SK-N-SH treated with all-trans-retinoic acid at 6 μM for 48 hours (cell line): ENCODE data around the gene PARD3B.

Experiments
- ATAC-seq: fragments of 200-7000 bp; cut with Tn5 transposase; 3 replicates; pipeline ENCODE4 v1.9.1; 2020; ENCODE audit warnings: mild to moderate bottlenecking, moderate library complexity
- ARNTL ChIP-seq: fragments of 450-650 bp; formaldehyde crosslinking; IDR thresholded peaks from 2 replicates; pipeline ENCODE4 v1.5.0; 2020; ENCODE audit warnings: low read depth, mild to moderate bottlenecking, moderate library complexity, borderline replicate concordance
- BACH2 ChIP-seq: fragments of 250-450 bp; sonication (Bioruptor Pico); IDR thresholded peaks from 2 replicates; pipeline ENCODE4 v1.9.0; 2021; ENCODE audit warnings: mild to moderate bottlenecking, borderline replicate concordance
- CSDC2 ChIP-seq: fragments of 250-450 bp; sonication (Bioruptor Pico); IDR thresholded peaks from 2 replicates; pipeline ENCODE4 v1.5.0; 2020; ENCODE audit warnings: mild to moderate bottlenecking, moderate library complexity
- ESRRG ChIP-seq: fragments of 250-450 bp; sonication (Bioruptor Pico); IDR thresholded peaks from 2 replicates; pipeline ENCODE4 v1.6.1; 2021; ENCODE audit warnings: mild to moderate bottlenecking
- GLIS3 ChIP-seq: fragments of 250-450 bp; sonication (Bioruptor Pico); IDR thresholded peaks from 2 replicates; pipeline ENCODE4 v1.5.0; 2020; ENCODE audit warnings: mild to moderate bottlenecking, moderate library complexity
- ISL1 ChIP-seq: fragments of 250-450 bp; sonication (Bioruptor Pico); IDR thresholded peaks from 2 replicates; pipeline ENCODE4 v2.1.2; 2022; ENCODE audit warnings: mild to moderate bottlenecking, moderate library complexity
- OSR1 ChIP-seq: fragments of 250-450 bp; sonication (Bioruptor Pico); IDR thresholded peaks from 2 replicates; pipeline ENCODE4 v1.8.0; 2022; ENCODE audit warnings: moderate library complexity, mild to moderate bottlenecking, inconsistent platforms
- PPARA ChIP-seq: fragments of 250-450 bp; sonication (Bioruptor Pico); IDR thresholded peaks from 2 replicates; pipeline ENCODE4 v1.5.0; 2020; ENCODE audit warnings: mild to moderate bottlenecking, borderline replicate concordance
- RARB ChIP-seq: fragments of 250-450 bp; sonication (Bioruptor Pico); IDR thresholded peaks from 2 replicates; pipeline ENCODE4 v1.8.0; 2021; ENCODE audit warnings: mild to moderate bottlenecking, moderate library complexity
- SNAI2 ChIP-seq: fragments of 250-450 bp; sonication (Bioruptor Pico); IDR thresholded peaks from 2 replicates; pipeline ENCODE4 v1.5.0; 2020; ENCODE audit warnings: mild to moderate bottlenecking, moderate library complexity
- TCF4 ChIP-seq: fragments of 250-450 bp; sonication (Bioruptor Pico); IDR thresholded peaks from 2 replicates; pipeline ENCODE4 v1.8.0; 2021; ENCODE audit warnings: mild to moderate bottlenecking, moderate library complexity, borderline replicate concordance
- TOX ChIP-seq: fragments of 250-450 bp; sonication (Bioruptor Pico); IDR thresholded peaks from 2 replicates; pipeline ENCODE4 v1.8.0; 2021; ENCODE audit warnings: mild to moderate bottlenecking, moderate library complexity, borderline replicate concordance
- ZC3H10 ChIP-seq: fragments of 250-450 bp; sonication (Bioruptor Pico); IDR thresholded peaks from 2 replicates; pipeline ENCODE4 v1.5.1; 2021; ENCODE audit warnings: mild to moderate bottlenecking, moderate library complexity
- ZFP3 ChIP-seq: fragments of 250-450 bp; sonication (Bioruptor Pico); IDR thresholded peaks from 2 replicates; pipeline ENCODE4 v1.5.0; 2020; ENCODE audit warnings: mild to moderate bottlenecking, moderate library complexity
- ZFP30 ChIP-seq: fragments of 450-650 bp; formaldehyde crosslinking; IDR thresholded peaks from 2 replicates; pipeline ENCODE4 v1.5.0; 2022; ENCODE audit warnings: mild to moderate bottlenecking, moderate library complexity
- ZNF565 ChIP-seq: fragments of 450-650 bp; formaldehyde crosslinking; conservative IDR thresholded peaks from 2 replicates; pipeline ENCODE4 v1.5.0; 2020; ENCODE audit warnings: low read depth, mild to moderate bottlenecking, moderate library complexity
- ZNF70 ChIP-seq: fragments of 450-650 bp; formaldehyde crosslinking; IDR thresholded peaks from 2 replicates; pipeline ENCODE4 v1.5.0; 2020; ENCODE audit warnings: mild to moderate bottlenecking, moderate library complexity
- ZNF8 ChIP-seq: fragments of 450-650 bp; formaldehyde crosslinking; IDR thresholded peaks from 2 replicates; pipeline ENCODE4 v1.5.0; 2020; ENCODE audit warnings: mild to moderate bottlenecking, moderate library complexity
- TF ChIP-seq, protein P1 (sequence below): fragments of 250-450 bp; sonication (Bioruptor Pico); IDR thresholded peaks from 2 replicates; pipeline ENCODE4 v1.5.0; 2020; ENCODE audit warnings: mild to moderate bottlenecking, moderate library complexity
- TF ChIP-seq, protein P2 (sequence below): fragments of 250-450 bp; sonication (Bioruptor Pico); IDR thresholded peaks from 2 replicates; pipeline ENCODE4 v1.8.0; 2020; ENCODE audit warnings: mild to moderate bottlenecking, moderate library complexity, borderline replicate concordance
- TF ChIP-seq, protein P3 (sequence below): fragments of 250-450 bp; sonication (Bioruptor Pico); IDR thresholded peaks from 2 replicates; pipeline ENCODE4 v1.8.0; 2021; ENCODE audit warnings: low read depth, mild to moderate bottlenecking, moderate library complexity, borderline replicate concordance
- TF ChIP-seq, protein P4 (sequence below): fragments of 250-450 bp; sonication (Bioruptor Pico); IDR thresholded peaks from 2 replicates; pipeline ENCODE4 v1.5.1; 2020; ENCODE audit warnings: low read depth, mild to moderate bottlenecking, moderate library complexity
- TF ChIP-seq, protein P5 (sequence below): fragments of 250-450 bp; sonication (Bioruptor Pico); IDR thresholded peaks from 2 replicates; pipeline ENCODE4 v1.5.1; 2021; ENCODE audit warnings: mild to moderate bottlenecking, moderate library complexity

The PARD3B gene

DNA sequence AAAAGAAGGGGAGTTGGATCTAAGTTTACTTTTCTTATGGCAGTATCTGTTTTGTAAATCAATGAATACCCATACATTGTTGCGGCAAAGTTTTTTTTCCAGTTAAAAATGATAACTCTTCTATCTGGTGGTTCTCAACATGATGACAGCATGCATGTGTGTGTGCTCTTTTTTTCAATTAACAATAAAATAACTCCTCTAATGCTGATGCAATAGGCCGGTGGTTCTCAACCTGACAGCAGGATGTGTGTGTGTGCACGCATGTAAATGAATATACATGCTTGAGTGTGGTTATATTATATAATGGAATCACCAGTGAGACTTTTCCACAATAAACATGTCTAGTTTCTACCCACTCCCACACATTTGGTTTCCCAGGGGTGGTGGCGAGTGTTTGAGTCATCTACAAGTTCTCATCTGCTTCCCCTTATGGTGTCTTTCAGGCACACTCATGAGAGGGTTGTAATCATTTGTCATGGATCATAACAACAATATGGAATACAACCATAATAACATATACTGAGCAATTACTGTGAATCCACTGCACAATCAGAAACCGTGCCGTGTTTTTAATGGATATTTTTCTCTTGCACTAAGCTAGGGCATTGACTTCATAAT is 31.2 kb downstream of the PARD3B start:
- no peak for ATAC-seq
- no peak for TF ChIP-seq CSDC2 (CRISPR knock-in tag)
- TF ChIP-seq, protein P1, sequence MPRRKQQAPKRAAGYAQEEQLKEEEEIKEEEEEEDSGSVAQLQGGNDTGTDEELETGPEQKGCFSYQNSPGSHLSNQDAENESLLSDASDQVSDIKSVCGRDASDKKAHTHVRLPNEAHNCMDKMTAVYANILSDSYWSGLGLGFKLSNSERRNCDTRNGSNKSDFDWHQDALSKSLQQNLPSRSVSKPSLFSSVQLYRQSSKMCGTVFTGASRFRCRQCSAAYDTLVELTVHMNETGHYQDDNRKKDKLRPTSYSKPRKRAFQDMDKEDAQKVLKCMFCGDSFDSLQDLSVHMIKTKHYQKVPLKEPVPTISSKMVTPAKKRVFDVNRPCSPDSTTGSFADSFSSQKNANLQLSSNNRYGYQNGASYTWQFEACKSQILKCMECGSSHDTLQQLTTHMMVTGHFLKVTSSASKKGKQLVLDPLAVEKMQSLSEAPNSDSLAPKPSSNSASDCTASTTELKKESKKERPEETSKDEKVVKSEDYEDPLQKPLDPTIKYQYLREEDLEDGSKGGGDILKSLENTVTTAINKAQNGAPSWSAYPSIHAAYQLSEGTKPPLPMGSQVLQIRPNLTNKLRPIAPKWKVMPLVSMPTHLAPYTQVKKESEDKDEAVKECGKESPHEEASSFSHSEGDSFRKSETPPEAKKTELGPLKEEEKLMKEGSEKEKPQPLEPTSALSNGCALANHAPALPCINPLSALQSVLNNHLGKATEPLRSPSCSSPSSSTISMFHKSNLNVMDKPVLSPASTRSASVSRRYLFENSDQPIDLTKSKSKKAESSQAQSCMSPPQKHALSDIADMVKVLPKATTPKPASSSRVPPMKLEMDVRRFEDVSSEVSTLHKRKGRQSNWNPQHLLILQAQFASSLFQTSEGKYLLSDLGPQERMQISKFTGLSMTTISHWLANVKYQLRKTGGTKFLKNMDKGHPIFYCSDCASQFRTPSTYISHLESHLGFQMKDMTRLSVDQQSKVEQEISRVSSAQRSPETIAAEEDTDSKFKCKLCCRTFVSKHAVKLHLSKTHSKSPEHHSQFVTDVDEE (CRISPR knock-in tag), result no peak
- no peak for TF ChIP-seq RARB
- no peak for TF ChIP-seq ARNTL (CRISPR knock-in tag)
- TF ChIP-seq, protein P2, sequence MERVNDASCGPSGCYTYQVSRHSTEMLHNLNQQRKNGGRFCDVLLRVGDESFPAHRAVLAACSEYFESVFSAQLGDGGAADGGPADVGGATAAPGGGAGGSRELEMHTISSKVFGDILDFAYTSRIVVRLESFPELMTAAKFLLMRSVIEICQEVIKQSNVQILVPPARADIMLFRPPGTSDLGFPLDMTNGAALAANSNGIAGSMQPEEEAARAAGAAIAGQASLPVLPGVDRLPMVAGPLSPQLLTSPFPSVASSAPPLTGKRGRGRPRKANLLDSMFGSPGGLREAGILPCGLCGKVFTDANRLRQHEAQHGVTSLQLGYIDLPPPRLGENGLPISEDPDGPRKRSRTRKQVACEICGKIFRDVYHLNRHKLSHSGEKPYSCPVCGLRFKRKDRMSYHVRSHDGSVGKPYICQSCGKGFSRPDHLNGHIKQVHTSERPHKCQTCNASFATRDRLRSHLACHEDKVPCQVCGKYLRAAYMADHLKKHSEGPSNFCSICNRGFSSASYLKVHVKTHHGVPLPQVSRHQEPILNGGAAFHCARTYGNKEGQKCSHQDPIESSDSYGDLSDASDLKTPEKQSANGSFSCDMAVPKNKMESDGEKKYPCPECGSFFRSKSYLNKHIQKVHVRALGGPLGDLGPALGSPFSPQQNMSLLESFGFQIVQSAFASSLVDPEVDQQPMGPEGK (CRISPR knock-in tag), result no peak
- no peak for TF ChIP-seq ZNF70 (CRISPR knock-in tag)
- TF ChIP-seq TOX (CRISPR knock-in tag), result no peak
- no peak for TF ChIP-seq ZNF565
- TF ChIP-seq PPARA (CRISPR knock-in tag), result no peak
- no peak for TF ChIP-seq BACH2
- no peak for TF ChIP-seq ZC3H10
- no peak for TF ChIP-seq ZFP30
- no peak for TF ChIP-seq TCF4 (CRISPR knock-in tag)
- no peak for TF ChIP-seq ZFP3 (CRISPR knock-in tag)
- TF ChIP-seq, protein P3, sequence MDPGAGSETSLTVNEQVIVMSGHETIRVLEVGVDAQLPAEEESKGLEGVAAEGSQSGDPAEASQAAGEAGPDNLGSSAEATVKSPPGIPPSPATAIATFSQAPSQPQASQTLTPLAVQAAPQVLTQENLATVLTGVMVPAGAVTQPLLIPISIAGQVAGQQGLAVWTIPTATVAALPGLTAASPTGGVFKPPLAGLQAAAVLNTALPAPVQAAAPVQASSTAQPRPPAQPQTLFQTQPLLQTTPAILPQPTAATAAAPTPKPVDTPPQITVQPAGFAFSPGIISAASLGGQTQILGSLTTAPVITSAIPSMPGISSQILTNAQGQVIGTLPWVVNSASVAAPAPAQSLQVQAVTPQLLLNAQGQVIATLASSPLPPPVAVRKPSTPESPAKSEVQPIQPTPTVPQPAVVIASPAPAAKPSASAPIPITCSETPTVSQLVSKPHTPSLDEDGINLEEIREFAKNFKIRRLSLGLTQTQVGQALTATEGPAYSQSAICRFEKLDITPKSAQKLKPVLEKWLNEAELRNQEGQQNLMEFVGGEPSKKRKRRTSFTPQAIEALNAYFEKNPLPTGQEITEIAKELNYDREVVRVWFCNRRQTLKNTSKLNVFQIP (CRISPR knock-in tag), result no peak
- TF ChIP-seq, protein P4, sequence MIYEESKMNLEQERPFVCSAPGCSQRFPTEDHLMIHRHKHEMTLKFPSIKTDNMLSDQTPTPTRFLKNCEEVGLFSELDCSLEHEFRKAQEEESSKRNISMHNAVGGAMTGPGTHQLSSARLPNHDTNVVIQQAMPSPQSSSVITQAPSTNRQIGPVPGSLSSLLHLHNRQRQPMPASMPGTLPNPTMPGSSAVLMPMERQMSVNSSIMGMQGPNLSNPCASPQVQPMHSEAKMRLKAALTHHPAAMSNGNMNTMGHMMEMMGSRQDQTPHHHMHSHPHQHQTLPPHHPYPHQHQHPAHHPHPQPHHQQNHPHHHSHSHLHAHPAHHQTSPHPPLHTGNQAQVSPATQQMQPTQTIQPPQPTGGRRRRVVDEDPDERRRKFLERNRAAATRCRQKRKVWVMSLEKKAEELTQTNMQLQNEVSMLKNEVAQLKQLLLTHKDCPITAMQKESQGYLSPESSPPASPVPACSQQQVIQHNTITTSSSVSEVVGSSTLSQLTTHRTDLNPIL (CRISPR knock-in tag), result no peak
- TF ChIP-seq, protein P5, sequence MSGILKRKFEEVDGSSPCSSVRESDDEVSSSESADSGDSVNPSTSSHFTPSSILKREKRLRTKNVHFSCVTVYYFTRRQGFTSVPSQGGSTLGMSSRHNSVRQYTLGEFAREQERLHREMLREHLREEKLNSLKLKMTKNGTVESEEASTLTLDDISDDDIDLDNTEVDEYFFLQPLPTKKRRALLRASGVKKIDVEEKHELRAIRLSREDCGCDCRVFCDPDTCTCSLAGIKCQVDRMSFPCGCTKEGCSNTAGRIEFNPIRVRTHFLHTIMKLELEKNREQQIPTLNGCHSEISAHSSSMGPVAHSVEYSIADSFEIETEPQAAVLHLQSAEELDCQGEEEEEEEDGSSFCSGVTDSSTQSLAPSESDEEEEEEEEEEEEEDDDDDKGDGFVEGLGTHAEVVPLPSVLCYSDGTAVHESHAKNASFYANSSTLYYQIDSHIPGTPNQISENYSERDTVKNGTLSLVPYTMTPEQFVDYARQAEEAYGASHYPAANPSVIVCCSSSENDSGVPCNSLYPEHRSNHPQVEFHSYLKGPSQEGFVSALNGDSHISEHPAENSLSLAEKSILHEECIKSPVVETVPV, result no peak
- TF ChIP-seq ZNF8 (CRISPR knock-in tag), result no peak
- no peak for TF ChIP-seq SNAI2

DNA sequence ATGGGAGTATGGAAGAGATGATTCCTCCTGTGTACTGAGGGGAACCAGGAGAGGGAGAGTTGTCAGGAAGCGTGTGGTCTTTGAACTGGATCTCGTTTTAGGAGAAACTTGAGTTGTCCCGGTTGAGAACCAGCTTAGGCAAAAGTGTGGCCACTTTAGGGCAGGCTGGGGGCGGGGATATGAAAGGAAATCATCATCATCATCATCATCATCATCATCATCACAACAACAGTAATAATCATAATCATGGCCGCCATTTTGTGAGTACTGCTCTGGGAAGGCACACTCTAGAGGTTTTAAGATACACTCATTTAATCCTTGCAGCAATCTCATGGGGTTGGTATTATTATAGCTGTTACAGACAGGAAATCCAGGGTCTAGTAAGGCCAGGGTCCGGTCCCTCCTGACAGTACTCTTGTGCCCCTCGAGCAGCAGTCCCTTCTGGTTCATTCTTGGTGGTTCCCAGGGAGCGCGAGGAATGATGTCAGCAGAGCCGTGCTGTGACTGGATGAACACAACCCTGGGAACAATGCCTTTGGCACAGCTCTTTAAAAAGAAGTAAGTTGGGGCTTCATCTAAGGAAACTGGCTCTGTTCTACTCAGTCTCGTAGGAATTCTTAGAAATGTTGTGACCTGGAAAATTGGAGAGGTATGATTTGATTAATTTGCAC is 33.8 kb downstream of the PARD3B start:
- TF ChIP-seq BACH2, result no peak
- TF ChIP-seq OSR1, result no peak
- TF ChIP-seq, protein P4 (CRISPR knock-in tag), result no peak
- TF ChIP-seq, protein P2 (CRISPR knock-in tag), result no peak
- TF ChIP-seq ZNF8 (CRISPR knock-in tag), result no peak
- TF ChIP-seq GLIS3 (CRISPR knock-in tag), result no peak
- no peak for TF ChIP-seq ZNF70 (CRISPR knock-in tag)
- no peak for TF ChIP-seq ISL1 (CRISPR knock-in tag)
- no peak for TF ChIP-seq ZFP3 (CRISPR knock-in tag)
- TF ChIP-seq, protein P3 (CRISPR knock-in tag), result no peak
- TF ChIP-seq ESRRG (CRISPR knock-in tag), result no peak
- ATAC-seq, result no peak
